Activated CD4-positive, alpha-beta memory T cell treated with anti-CD3 and anti-CD28 coated beads, Interleukin-2, amount 10 ng/mL, durations not matched to agents 7 days and 5 days (primary cell): ENCODE measurements around the gene CRYGS. TPM values are rescaled to one million over a fixed set of nuclear protein-coding genes. Genes with fewer than 3 reads are reported as not detected.
A peak's percentile ranks its signal among the peaks of the same experiment; 100 is the strongest.
"Not testable (repeated sequence)": the region's sequence is repeated elsewhere in the genome, so short reads cannot be mapped to it uniquely, and the experiment has no call there.

Source experiments
- CTCF ChIA-PET: fragments of 350-600 bp; sonication (Branson Sonifier 250); formaldehyde crosslinking; loops from one replicate; lab custom pipeline; 2021; ENCODE audit warnings: antibody characterized with exemption, inconsistent platforms; lab: Charles Lee
- POLR2A ChIA-PET: fragments of 350-600 bp; sonication (Branson Sonifier 250); formaldehyde crosslinking; loops from one replicate; lab custom pipeline; 2021; ENCODE audit warnings: antibody characterized with exemption; lab: Charles Lee
- DNase-seq: peaks from one replicate; pipeline ENCODE4 v3.0.0-alpha.2; 2020
- H3K27ac Mint-ChIP-seq: one replicate; pipeline ENCODE4 v1.8.0; 2021; ENCODE audit warnings: mild to moderate bottlenecking, mixed read lengths
- H3K27me3 Mint-ChIP-seq: one replicate; pipeline ENCODE4 v1.8.0; 2021; ENCODE audit warnings: mixed read lengths
- H3K36me3 Mint-ChIP-seq: one replicate; pipeline ENCODE4 v1.8.0; 2021; ENCODE audit warnings: low read depth, mixed read lengths
- H3K4me1 Mint-ChIP-seq: one replicate; pipeline ENCODE4 v1.8.0; 2021; ENCODE audit warnings: mixed read lengths
- H3K4me3 Mint-ChIP-seq: one replicate; pipeline ENCODE4 v1.8.0; 2021; ENCODE audit warnings: mild to moderate bottlenecking, mixed read lengths
- H3K9me3 Mint-ChIP-seq: one replicate; pipeline ENCODE4 v1.8.0; 2021; ENCODE audit warnings: mixed read lengths
- total RNA-seq, 2 experiments: library from RNA; stranded (reverse); gene quantifications; one replicate each; pipeline ENCODE4 v1.2.3, GENCODE V29; 2021

The CRYGS gene
- total RNA-seq, 2 experiments from 2014 or later, result 4.1 to 4.8 TPM

DNA sequence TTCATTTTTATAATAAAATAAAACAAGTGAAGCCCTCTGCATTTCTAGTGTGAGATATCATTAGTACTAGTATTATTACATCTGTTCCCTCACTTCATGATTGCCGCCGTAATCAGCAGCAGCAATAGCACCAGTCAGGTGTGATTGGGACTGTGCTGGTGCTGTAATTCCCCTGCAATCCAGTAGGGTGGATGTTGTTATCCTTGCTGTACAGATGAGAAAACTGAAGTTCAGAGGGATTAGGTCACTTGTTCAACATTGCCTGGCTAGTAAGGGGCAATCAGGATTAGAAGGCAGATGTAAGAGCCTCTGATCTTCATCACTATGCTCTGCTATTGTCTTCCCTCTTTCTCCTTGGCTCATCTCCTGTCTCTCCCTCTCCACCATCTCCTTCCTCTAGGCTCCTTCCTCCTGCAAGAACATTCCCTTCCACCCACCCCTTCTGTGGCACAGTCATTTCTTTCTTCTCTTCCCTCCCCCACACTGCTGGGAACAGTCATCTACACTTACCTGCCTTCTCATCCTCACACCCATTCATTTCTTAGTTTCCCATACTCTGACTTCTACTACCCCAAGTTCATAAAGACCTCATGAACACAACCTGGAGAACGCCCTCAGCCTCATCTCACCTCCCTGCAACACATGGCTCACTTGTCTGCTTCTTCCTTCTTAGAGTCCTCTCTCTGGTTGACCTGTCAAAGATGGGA is 29.7 kb downstream of the CRYGS start:
- Mint-ChIP-seq H3K27ac (no peak overlapping the region), H3K4me1 (peaks cover 34% of the 10 kb centered on the region)
- no peak for DNase-seq

DNA sequence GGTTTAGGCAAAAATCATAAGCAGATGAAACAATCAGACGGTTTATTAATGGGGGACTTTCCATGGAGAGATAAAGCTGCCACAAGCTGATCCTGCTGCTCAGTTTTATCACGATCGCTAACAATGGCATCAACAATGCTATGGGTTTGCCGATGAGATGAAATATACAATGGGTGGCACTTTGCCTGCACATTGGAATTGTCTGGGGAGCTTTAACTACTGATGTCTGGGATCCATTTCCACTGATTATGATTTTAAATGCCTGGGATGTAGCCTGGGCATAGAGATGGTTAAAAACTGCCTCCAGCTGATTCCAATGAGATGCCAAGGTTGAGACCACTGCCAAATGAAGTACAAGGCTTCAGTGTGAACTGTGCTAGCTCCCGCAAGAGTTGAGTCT is 30.8 kb downstream of the CRYGS start:
- Mint-ChIP-seq H3K36me3 (no peaks in the 10 kb centered on the region), H3K27ac (no peak overlapping the region), H3K4me1 (peaks cover 23% of the 10 kb centered on the region), H3K27me3 (peaks cover 7% of the 10 kb centered on the region), H3K4me3 (no peak overlapping the region), H3K9me3 (no peaks in the 10 kb centered on the region)
- DNase-seq, result no peak
- CTCF ChIA-PET, result interaction anchor here (1.5 kb wide), 1 partner anchor 27 kb away, joined by 3 read pairs; no protein-coding TSS in a partner anchor
- POLR2A ChIA-PET, result no interaction called here

More for the DNA sequence above, 29.7 kb downstream of the CRYGS start:
- ChIA-PET CTCF (no interaction called here), POLR2A (no interaction called here)
- Mint-ChIP-seq H3K4me3 (no peak overlapping the region), H3K27me3 (peaks cover 7% of the 10 kb centered on the region), H3K36me3 (no peaks in the 10 kb centered on the region), H3K9me3 (no peaks in the 10 kb centered on the region)

DNA sequence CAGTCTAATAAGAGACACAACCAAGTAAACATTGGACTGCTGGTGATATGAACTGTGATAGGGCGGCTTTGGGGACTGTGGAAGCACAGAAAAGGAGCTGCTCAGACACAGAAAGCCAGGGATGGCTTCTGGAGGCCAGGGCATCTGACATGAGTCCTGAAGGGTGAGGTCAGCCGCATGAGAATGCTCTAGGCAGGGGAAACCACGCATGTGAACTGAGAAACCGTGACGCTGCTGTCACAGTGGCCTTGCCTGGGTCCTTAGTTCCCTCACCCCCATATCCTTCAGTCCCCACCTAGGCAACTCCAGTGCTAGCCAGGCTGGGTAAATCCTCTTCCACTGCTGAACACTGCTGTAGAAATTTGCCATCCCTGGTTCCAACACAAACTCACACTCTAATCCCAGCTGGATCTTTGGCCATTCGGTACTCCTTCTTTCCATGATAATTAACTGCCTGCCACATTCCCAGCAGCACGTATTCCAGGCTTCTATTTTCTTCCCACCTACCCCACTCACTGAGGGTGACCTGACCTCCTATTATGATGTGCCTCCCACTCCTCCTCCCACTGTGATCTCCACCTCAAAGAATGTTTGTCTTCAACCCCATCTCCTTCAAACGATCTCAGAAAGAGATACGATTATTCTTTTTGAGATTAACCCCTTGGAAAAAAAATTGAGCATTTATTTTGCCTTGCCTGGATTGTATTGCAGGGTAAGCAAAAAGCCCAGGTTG is 31.4 kb downstream of the CRYGS start:
- POLR2A ChIA-PET, result no interaction called here
- H3K4me1 Mint-ChIP-seq, result peaks cover 22% of the 10 kb centered on the region

DNA sequence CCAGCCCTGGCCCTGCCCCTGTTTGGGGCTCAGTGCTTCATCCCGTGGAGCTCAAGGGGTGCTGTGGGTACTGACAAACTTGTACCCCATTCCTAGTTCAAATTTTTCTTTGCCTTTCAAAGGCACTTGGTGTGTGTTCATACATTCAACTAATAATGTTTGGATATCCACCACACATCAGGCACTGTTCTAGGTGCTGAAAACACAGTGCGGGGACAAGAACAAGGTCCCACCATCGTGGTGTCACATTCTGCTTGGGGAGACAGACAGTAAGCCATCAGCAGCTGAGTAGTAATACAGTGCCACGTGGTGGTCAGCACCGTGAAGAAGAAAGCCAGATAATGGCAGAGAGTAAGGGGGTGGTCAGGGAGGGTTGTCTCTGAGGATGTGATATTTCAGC is 32.5 kb downstream of the CRYGS start:
- DNase-seq, result no peak
- Mint-ChIP-seq H3K9me3 (no peaks in the 10 kb centered on the region), H3K4me1 (peaks cover 19% of the 10 kb centered on the region), H3K4me3 (no peak overlapping the region), H3K27me3 (peaks cover 7% of the 10 kb centered on the region), H3K27ac (no peak overlapping the region), H3K36me3 (no peaks in the 10 kb centered on the region)
- POLR2A ChIA-PET, result no interaction called here
- CTCF ChIA-PET, result no interaction called here

More for the DNA sequence above, 31.4 kb downstream of the CRYGS start:
- CTCF ChIA-PET, result interaction anchor here (1.5 kb wide), 1 partner anchor 27 kb away, joined by 3 read pairs; no protein-coding TSS in a partner anchor
- H3K27me3 Mint-ChIP-seq, result peaks cover 7% of the 10 kb centered on the region
- no peaks in the 10 kb centered on the region for H3K9me3 Mint-ChIP-seq
- H3K4me3 Mint-ChIP-seq, result no peak overlapping the region
- H3K36me3 Mint-ChIP-seq, result no peaks in the 10 kb centered on the region
- DNase-seq, result no peak
- no peak overlapping the region for H3K27ac Mint-ChIP-seq

DNA sequence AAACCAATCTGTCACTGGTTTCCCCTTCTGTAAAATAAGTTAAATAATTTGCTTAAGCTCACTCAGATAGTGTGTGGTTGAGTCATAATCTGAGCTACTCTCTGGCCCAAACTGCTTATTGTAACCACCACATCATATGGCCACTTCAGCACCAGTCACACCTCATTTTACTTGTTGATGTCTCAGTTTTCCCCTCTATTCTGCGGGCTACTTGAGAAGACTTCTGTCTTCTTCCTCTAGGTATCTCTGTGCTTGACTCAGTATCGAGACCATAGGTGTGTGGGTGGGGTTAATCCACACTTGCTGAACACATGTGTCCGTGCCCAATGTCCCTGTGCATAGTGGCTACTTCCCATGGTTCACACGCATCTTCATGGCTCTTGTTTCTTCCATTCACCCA is 32.9 kb downstream of the CRYGS start:
- H3K4me3 Mint-ChIP-seq, result no peak overlapping the region
- no peaks in the 10 kb centered on the region for H3K9me3 Mint-ChIP-seq
- no peaks in the 10 kb centered on the region for H3K36me3 Mint-ChIP-seq
- ChIA-PET CTCF (no interaction called here), POLR2A (no interaction called here)
- H3K27ac Mint-ChIP-seq, result no peak overlapping the region
- DNase-seq, result no peak
- H3K27me3 Mint-ChIP-seq, result peaks cover 7% of the 10 kb centered on the region
- H3K4me1 Mint-ChIP-seq, result peaks cover 19% of the 10 kb centered on the region

DNA sequence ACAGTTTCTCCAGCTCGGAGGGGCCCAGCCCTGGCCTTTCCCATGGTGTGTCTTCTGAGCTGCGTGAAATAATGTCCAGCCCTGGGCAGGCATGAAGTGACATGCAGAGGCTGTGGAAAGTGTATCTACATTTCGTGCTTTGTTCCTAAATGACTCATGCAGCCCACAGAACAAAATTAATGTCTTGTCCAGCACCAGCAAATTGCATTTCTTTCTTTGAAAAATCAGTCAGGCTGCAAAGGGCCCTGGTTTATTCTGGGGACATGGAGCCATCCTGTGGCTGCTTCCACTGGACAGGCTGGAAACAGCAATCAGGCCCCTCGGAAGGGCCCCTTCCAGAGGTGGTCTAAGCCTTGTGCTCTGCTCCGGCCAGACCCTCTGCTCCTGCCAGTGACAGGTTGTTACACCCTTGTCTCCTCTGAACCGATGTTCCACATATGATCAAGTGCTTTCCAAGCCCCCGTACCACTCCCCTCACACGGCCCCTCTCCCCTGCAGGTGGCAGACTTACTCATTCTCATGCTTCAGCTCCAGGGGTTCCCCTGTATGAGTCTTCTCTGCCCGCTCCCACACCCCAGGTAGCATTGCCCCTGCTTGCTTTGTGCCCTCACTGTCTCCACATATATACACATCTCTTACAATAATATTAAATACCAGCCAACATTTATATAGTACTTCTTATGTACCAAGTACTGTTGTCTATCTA is 33.7 kb downstream of the CRYGS start:
- ChIA-PET CTCF (no interaction called here), POLR2A (no interaction called here)
- peaks cover 7% of the 10 kb centered on the region for H3K27me3 Mint-ChIP-seq
- H3K9me3 Mint-ChIP-seq, result no peaks in the 10 kb centered on the region
- no peak overlapping the region for H3K4me3 Mint-ChIP-seq
- no peaks in the 10 kb centered on the region for H3K36me3 Mint-ChIP-seq
- DNase-seq, result no peak
- peaks cover 11% of the 10 kb centered on the region for H3K4me1 Mint-ChIP-seq
- H3K27ac Mint-ChIP-seq, result no peak overlapping the region

DNA sequence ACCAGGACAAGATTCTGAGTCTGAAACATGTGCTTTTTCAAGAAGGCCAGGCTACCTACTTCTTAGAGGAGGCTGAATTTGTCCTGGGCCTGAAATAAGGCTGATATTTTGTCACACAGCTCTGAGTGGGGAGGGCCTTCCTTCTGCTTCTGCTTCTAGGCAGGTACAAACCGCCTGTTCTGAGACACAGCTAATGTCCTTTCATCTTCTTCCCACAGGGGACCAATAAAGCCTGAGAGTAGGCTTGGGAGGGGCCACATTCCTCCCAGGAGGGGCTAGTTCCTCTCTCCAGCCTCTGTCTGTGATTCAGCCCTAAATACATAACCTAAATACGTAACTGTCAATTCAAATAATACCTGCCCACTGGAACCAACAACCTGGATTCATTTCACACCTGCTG is 34.8 kb downstream of the CRYGS start:
- DNase-seq, result no peak
- H3K27me3 Mint-ChIP-seq, result peaks cover 3% of the 10 kb centered on the region
- CTCF ChIA-PET, result no interaction called here
- H3K4me1 Mint-ChIP-seq, result peaks cover under 1% of the 10 kb centered on the region
- POLR2A ChIA-PET, result no interaction called here
- H3K27ac Mint-ChIP-seq, result no peak overlapping the region
- H3K9me3 Mint-ChIP-seq, result no peaks in the 10 kb centered on the region
- no peak overlapping the region for H3K4me3 Mint-ChIP-seq
- no peaks in the 10 kb centered on the region for H3K36me3 Mint-ChIP-seq

DNA sequence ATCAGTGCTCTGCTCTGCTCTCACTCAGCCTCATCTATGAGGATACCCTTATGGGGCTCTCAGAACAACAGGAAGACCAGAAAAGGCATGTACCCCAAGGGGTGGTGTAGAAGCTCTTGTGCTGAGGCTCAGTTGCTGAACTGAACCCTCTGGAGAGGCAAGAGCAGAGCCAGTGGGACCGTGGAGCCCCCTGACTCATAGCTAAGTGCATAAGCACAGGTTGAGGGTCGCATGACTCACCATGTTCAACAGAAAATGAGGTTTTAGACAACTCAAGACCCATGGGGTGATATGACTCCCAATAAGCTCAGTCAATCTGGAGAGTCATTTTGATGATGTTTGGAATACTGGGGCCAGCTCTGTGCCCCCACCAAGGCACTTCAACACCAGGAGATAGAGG is 37.3 kb downstream of the CRYGS start:
- no peaks in the 10 kb centered on the region for H3K36me3 Mint-ChIP-seq
- H3K27me3 Mint-ChIP-seq, result no peaks in the 10 kb centered on the region
- peaks cover 2% of the 10 kb centered on the region for H3K4me1 Mint-ChIP-seq
- H3K27ac Mint-ChIP-seq, result no peak overlapping the region
- POLR2A ChIA-PET, result interaction anchor here (0.6 kb wide), 1 partner anchor 900 kb away, joined by 3 read pairs; no protein-coding TSS in a partner anchor
- DNase-seq, result no peak
- H3K4me3 Mint-ChIP-seq, result no peak overlapping the region
- H3K9me3 Mint-ChIP-seq, result no peaks in the 10 kb centered on the region
- CTCF ChIA-PET, result no interaction called here

DNA sequence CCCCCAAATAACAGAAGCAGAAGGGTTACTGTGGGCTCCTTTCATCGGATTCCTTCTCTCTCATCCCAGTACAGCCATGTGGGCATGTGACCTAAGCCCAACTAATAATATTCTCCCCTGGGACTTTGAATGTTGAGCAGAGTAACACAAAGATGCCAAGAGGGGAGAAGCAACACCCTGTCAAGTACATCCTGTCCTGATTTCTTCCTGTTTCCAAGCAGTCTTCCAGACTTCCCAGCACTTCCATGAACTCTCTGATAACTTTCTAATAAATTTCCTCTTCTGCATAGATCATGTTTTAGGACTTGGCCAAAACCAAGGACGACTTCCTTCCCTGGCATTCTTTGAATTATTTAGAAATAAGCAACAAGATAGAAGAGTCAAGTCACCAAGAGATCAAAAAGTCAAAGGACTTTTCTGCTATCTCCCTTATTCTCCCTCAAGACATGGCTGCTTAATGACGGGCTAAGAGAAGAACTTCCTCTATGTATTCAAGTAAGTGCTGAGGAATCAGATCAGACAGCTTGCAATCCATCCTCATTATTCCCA is 37.9 kb downstream of the CRYGS start:
- no peak overlapping the region for H3K4me3 Mint-ChIP-seq
- no peaks in the 10 kb centered on the region for H3K36me3 Mint-ChIP-seq
- H3K27me3 Mint-ChIP-seq, result no peaks in the 10 kb centered on the region
- H3K9me3 Mint-ChIP-seq, result no peaks in the 10 kb centered on the region
- DNase-seq, result no peak
- POLR2A ChIA-PET, result no interaction called here
- H3K27ac Mint-ChIP-seq, result no peak overlapping the region
- H3K4me1 Mint-ChIP-seq, result peaks cover 2% of the 10 kb centered on the region
- CTCF ChIA-PET, result no interaction called here

DNA sequence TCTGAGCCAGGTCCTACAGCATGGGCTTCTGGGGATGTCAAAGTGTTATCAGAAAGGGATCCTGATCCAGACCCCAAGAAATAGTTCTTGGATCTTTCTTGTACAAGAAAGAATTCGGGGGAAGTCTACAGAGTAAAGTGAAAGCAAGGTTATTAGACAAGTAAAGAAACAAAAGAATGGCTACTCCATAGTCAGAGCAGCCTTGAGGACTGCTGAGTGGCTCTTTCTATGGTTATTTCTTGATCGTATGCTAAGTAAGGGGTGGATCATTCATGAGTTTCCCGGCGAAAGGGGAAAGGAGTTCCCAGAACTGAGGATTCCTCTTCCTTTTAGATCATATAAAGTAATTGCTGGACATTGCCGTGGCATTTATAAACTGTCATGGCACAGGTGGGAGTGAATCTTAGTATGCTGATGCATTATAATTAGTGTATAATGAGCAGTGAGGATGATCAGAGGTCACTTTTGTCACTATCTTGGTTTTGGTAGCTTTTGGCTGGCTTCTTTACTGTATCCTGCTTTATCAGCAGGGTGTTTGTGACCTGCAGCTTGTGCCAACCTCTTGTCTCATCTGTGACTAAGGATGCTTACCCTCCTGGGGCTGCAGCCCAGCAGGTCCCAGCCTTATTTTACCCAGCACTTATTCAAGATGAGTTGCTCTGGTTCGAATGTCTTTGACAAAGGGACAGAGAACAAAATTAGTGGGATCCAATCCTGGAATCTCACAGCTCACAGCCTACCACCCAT is 41.0 kb downstream of the CRYGS start:
- no peak for DNase-seq
- CTCF ChIA-PET, result interaction anchor here (1.3 kb wide), 1 partner anchor 560 kb away, joined by 3 read pairs; no protein-coding TSS in a partner anchor

DNA sequence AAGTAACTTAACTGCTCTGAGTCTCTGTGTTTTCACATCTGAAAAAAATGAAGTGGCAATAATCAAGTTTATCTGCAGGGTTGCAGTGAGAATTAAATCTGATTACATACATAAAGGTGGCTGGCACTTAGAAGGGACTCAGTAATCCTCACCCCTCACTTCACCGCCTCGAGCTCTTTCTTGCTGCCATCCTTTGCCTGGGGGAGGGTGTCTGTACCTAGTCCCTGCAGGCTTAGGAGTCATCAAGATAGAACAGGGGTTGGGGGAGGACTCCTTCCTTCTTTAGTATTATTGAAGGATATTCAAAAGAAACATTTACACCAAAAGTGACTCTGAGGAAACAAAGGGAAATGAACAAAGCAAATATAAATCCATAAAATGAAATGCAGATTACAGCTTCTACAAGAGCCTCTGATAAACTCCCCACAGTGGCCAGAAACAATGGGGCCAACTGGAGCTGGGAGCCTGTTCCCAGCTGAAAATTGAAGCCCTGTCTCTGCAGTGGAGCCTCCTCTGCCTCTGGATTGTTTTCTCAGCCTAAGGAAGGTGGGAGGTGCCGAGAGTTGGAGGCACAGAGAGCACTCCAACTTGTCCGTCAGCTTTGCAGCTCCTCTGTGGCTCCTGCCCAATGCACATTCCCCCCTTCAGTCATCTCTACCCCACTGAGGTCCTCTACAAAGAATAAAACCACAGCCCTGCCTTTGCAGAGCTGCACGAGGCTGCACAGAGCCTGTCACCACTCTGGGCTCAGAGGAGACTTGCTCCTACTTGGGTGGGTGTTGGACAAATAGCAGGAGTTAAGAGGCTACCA is 41.8 kb downstream of the CRYGS start:
- ChIA-PET CTCF (no interaction called here), POLR2A (no interaction called here)
- Mint-ChIP-seq H3K4me3 (peak overlapping the region; percentile 8), H3K4me1 (peaks cover 2% of the 10 kb centered on the region), H3K36me3 (no peaks in the 10 kb centered on the region), H3K27ac (no peak overlapping the region), H3K27me3 (peaks cover 5% of the 10 kb centered on the region), H3K9me3 (peaks cover 15% of the 10 kb centered on the region)
- no peak for DNase-seq

More for the DNA sequence above, 41.0 kb downstream of the CRYGS start:
- Mint-ChIP-seq H3K9me3 (peaks cover 15% of the 10 kb centered on the region), H3K4me1 (peaks cover 2% of the 10 kb centered on the region), H3K36me3 (no peaks in the 10 kb centered on the region), H3K27me3 (peaks cover 5% of the 10 kb centered on the region), H3K4me3 (peak overlapping the region; percentile 8), H3K27ac (no peak overlapping the region)
- POLR2A ChIA-PET, result no interaction called here

DNA sequence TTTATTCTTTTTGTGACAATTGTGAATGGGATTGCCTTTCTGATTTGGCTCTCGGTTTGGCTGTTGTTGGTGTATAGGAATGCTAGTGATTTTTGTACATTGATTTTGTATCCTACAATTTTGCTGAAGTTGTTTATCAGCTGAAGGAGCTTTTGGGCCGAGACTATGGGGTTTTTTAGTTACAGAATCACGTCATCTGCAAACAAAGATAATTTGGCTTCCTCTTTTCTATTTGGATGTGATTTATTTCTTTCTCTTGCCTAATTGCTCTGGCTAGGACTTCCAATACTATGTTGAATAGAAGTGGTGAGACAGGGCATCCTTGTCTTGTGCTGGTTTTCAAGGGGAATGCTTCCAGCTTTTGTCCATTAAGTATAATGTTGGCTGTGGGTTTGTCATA is 44.2 kb downstream of the CRYGS start:
- H3K9me3 Mint-ChIP-seq, result peaks cover 15% of the 10 kb centered on the region
- DNase-seq, CTCF ChIA-PET, H3K27me3 Mint-ChIP-seq, H3K27ac Mint-ChIP-seq, H3K36me3 Mint-ChIP-seq, POLR2A ChIA-PET, H3K4me3 Mint-ChIP-seq, H3K4me1 Mint-ChIP-seq: not testable (repeated sequence)
